A673 (cell line): ENCODE results near the gene TXLNA. TPM values are rescaled to one million over a fixed set of nuclear protein-coding genes. Genes with fewer than 3 reads are reported as not detected.

ENCODE experiments used
- BruUV-seq: library from RNA; stranded (reverse); fragments of 400-500 nt; replicated peaks from 2 replicates; lab custom pipeline; 2021; lab: Mats Ljungman, UMichigan
- CTCF ChIA-PET: fragments of 300-600 bp; sonication (Branson Sonifier 250); formaldehyde crosslinking; loops from one replicate; lab custom pipeline; 2022; ENCODE audit warnings: antibody characterized with exemption; lab: Charles Lee
- POLR2A ChIA-PET: fragments of 300-600 bp; sonication (Branson Sonifier 250); formaldehyde crosslinking; loops from one replicate; lab custom pipeline; 2022; ENCODE audit warnings: antibody characterized with exemption; ENCODE audit not compliant: low non-redundant PET; lab: Charles Lee
- DNase-seq: peaks from one replicate; pipeline ENCODE4 v3.0.0-alpha.2; 2015; ENCODE audit warnings: low spot score
- H3K27ac ChIP-seq: fragments of 200-600 bp; sonication (generic); 2 replicates; pipeline ENCODE4 v1.5.1; 2016; ENCODE audit warnings: mixed run types, low read depth, mild to moderate bottlenecking, mixed read lengths, antibody characterized with exemption, low read length; ENCODE audit not compliant: poor library complexity, severe bottlenecking
- H3K27me3 ChIP-seq: fragments of 200-600 bp; sonication (generic); replicated peaks from 2 replicates; pipeline ENCODE4 v1.6.1; 2017; ENCODE audit warnings: mixed run types, low read depth, mild to moderate bottlenecking, mixed read lengths, antibody characterized with exemption, low read length; ENCODE audit not compliant: insufficient read depth, poor library complexity
- H3K36me3 ChIP-seq: fragments of 200-600 bp; sonication (generic); 2 replicates; pipeline ENCODE4 v1.6.1; 2016; ENCODE audit warnings: mixed run types, mild to moderate bottlenecking, mixed read lengths, antibody characterized with exemption, low read length; ENCODE audit not compliant: insufficient read depth, poor library complexity, severe bottlenecking
- H3K4me1 ChIP-seq: fragments of 200-600 bp; sonication (generic); 2 replicates; pipeline ENCODE4 v1.6.1; 2017; ENCODE audit warnings: mixed run types, mild to moderate bottlenecking, mixed read lengths, antibody characterized with exemption, low read length; ENCODE audit not compliant: insufficient read depth, poor library complexity, severe bottlenecking
- H3K4me3 ChIP-seq: fragments of 200-600 bp; sonication (generic); 2 replicates; pipeline ENCODE4 v1.5.1; 2016; ENCODE audit warnings: low read depth, mixed run types, mild to moderate bottlenecking, mixed read lengths, low read length; ENCODE audit not compliant: poor library complexity, severe bottlenecking
- H3K9me3 ChIP-seq: fragments of 200-600 bp; sonication (generic); 2 replicates; pipeline ENCODE4 v1.6.1; 2016; ENCODE audit warnings: mixed run types, low read depth, mild to moderate bottlenecking, mixed read lengths, antibody characterized with exemption, low read length; ENCODE audit not compliant: poor library complexity, severe bottlenecking
- EZH2 ChIP-seq: fragments of 200-600 bp; sonication (generic); IDR thresholded peaks from 2 replicates; pipeline ENCODE4 v1.6.1; 2017; ENCODE audit warnings: borderline replicate concordance, low read depth, mild to moderate bottlenecking, mixed read lengths, antibody characterized with exemption, low read length; ENCODE audit not compliant: poor library complexity, severe bottlenecking
- intact Hi-C: fragments of 100-400 bp; cut with micrococcal nuclease; formaldehyde crosslinking; loops from one replicate; pipeline ENCODE4 v1.10.0; 2022; ENCODE audit not compliant: unreplicated experiment
- total RNA-seq: library from RNA; stranded (reverse); gene quantifications from 2 replicates; pipeline ENCODE4 v1.2.3, GENCODE V29; 2021
- TF ChIP-seq, protein P1 (sequence below): fragments of 300-800, 200-600 bp; sonication (generic); conservative IDR thresholded peaks from 2 replicates; pipeline ENCODE4 v1.5.1; 2017; ENCODE audit warnings: low read depth, mild to moderate bottlenecking, antibody characterized with exemption, low read length, moderate library complexity, mixed read lengths

The TXLNA gene
- total RNA-seq, 1 experiment from 2014 or later, result 62.7 TPM

DNA sequence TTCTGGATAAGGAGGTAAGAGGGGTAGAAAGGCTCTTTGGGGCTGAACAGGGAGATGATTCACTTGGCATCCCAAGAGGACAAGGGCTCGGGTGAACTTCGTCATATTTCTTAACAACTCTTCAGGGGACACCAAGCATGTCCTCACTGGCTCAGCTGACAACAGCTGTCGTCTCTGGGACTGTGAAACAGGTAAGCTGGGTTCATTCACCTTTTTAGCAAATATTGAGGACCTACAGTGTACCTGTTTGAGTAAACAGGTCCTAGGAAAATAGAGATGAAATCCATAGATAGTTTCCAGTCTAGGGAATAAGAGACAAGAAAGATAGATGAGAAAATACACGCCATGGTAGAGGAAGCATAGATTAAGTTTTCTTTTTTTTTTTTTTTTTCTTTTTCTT is 44.8 kb downstream of the TXLNA start:
- Histone ChIP-seq H3K27ac (no peak overlapping the region), H3K9me3 (no peaks in the 10 kb centered on the region), H3K4me3 (no peak overlapping the region), H3K27me3 (no peaks in the 10 kb centered on the region), H3K4me1 (peaks cover 17% of the 10 kb centered on the region), H3K36me3 (peaks cover 49% of the 10 kb centered on the region)
- intact Hi-C loops, result loop anchor here (10.0 kb wide), 1 partner anchor 111 kb away; the partner anchor contains the start of gene MARCKSL1
- no peak for TF ChIP-seq EZH2
- TF ChIP-seq, protein P1, sequence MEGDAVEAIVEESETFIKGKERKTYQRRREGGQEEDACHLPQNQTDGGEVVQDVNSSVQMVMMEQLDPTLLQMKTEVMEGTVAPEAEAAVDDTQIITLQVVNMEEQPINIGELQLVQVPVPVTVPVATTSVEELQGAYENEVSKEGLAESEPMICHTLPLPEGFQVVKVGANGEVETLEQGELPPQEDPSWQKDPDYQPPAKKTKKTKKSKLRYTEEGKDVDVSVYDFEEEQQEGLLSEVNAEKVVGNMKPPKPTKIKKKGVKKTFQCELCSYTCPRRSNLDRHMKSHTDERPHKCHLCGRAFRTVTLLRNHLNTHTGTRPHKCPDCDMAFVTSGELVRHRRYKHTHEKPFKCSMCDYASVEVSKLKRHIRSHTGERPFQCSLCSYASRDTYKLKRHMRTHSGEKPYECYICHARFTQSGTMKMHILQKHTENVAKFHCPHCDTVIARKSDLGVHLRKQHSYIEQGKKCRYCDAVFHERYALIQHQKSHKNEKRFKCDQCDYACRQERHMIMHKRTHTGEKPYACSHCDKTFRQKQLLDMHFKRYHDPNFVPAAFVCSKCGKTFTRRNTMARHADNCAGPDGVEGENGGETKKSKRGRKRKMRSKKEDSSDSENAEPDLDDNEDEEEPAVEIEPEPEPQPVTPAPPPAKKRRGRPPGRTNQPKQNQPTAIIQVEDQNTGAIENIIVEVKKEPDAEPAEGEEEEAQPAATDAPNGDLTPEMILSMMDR, result no peak
- POLR2A ChIA-PET, result no interaction called here
- DNase-seq, result no peak
- CTCF ChIA-PET, result no interaction called here
- BruUV-seq, result no TSS peak

DNA sequence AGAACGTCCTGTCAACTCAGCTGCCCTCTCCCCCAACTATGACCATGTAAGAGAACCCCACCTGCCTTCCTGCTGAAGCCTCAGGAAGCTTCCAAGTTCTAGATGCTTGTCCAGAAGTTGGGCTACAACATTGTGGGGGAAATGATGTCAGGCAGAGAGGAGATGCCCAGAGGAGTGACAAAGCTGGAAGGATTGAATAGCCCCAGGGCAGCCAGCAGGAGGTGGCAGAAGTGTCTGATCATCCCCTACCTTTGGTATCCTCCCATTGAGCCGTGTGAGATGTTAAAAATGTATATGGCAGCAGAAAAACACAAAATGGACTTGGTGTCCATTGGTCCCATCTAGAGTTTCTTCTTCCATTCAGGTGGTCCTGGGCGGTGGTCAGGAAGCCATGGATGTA is 49.3 kb downstream of the TXLNA start:
- Histone ChIP-seq H3K27ac (no peak overlapping the region), H3K4me3 (no peak overlapping the region), H3K9me3 (no peaks in the 10 kb centered on the region), H3K4me1 (no peaks in the 10 kb centered on the region), H3K27me3 (no peaks in the 10 kb centered on the region), H3K36me3 (peaks cover 67% of the 10 kb centered on the region)
- TF ChIP-seq, protein P1, result no peak
- TF ChIP-seq EZH2, result no peak
- ChIA-PET CTCF (interaction anchor here (0.6 kb wide), 1 partner anchor 18 kb away, joined by 6 read pairs; no protein-coding TSS in a partner anchor), POLR2A (no interaction called here)
- BruUV-seq, result no TSS peak
- DNase-seq, result no peak
- intact Hi-C loops, result loop anchor here (10.0 kb wide), 1 partner anchor 106 kb away; the partner anchor contains the start of gene MARCKSL1

DNA sequence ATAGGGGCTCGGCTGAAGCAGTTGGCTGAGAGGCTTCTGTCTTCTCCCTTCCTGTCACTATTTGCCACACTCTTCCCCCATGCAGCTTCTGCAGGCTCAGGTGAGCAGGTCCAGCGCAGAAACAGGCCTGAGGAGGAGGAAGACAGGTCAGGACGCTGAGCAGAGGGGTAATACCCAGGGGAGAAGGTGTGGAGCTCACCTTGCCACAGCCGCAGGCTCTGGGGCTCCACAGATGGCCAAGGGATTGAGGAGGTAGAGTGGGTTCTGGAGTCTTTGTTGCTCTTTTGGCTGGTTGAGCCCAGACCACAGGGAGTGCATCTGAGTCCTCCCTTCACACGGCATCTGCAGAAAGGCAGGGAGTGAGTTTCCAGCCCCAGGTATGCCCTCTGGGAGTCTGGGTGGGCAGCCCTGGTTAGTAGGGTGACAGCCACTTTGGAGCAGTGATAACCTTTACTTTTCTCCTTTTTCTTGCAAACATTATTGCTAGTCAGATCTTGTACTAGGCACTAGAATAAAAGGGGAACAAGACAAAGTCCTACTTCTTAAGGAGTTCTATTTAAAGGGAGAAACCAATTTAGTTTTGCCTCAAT is 52.5 kb downstream of the TXLNA start:
- Histone ChIP-seq H3K36me3 (peaks cover 45% of the 10 kb centered on the region), H3K27me3 (no peaks in the 10 kb centered on the region), H3K4me3 (no peak overlapping the region), H3K4me1 (no peaks in the 10 kb centered on the region), H3K9me3 (no peaks in the 10 kb centered on the region), H3K27ac (peak overlapping the region; percentile 21)
- intact Hi-C loops, result no loop called here
- POLR2A ChIA-PET, result no interaction called here
- CTCF ChIA-PET, result no interaction called here
- DNase-seq, result no peak
- TF ChIP-seq EZH2, result no peak
- TF ChIP-seq, protein P1, result no peak
- BruUV-seq, result no TSS peak
